Measurements from ENCODE around the gene CDC42EP3. TPM values are rescaled to one million over a fixed set of nuclear protein-coding genes. Genes with fewer than 3 reads are reported as not detected.

Gene CDC42EP3
- total RNA-seq, 4 donors from 2014 or later, result 8.1 to 24.7 (median 18.8) TPM

- TF ChIP-seq POLR2A (IDR thresholded peaks at IDR 0.05), result no peak
- TF ChIP-seq, protein P1, sequence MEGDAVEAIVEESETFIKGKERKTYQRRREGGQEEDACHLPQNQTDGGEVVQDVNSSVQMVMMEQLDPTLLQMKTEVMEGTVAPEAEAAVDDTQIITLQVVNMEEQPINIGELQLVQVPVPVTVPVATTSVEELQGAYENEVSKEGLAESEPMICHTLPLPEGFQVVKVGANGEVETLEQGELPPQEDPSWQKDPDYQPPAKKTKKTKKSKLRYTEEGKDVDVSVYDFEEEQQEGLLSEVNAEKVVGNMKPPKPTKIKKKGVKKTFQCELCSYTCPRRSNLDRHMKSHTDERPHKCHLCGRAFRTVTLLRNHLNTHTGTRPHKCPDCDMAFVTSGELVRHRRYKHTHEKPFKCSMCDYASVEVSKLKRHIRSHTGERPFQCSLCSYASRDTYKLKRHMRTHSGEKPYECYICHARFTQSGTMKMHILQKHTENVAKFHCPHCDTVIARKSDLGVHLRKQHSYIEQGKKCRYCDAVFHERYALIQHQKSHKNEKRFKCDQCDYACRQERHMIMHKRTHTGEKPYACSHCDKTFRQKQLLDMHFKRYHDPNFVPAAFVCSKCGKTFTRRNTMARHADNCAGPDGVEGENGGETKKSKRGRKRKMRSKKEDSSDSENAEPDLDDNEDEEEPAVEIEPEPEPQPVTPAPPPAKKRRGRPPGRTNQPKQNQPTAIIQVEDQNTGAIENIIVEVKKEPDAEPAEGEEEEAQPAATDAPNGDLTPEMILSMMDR (IDR thresholded peaks at IDR 0.05), result no peak
- no peak overlapping the region for H3K27ac ChIP-seq
- no peak for DNase-seq
- H3K9me3 ChIP-seq, result no peaks in the 10 kb centered on the region
- intact Hi-C loops (cut with DNase I), result no loop called here
- no peaks in the 10 kb centered on the region for H3K27me3 ChIP-seq
- WGBS, 2 donors, result 86% methylated on average over 3 of the region's 3 CpGs
- no peaks in the 10 kb centered on the region for H3K4me1 ChIP-seq
- no peak overlapping the region for H3K4me3 ChIP-seq (replicated peaks in 1 of 3)
- no peaks in the 10 kb centered on the region for H3K36me3 ChIP-seq
Observed at GRCh38 chr2:37593024-37593423, 78.4 kb downstream of the CDC42EP3 start.

Data from thyroid gland (tissue), 4 donors.